GM18868 (cell line): ENCODE data around the gene TFF3.
"Not testable (repeated sequence)": the region's sequence is repeated elsewhere in the genome, so short reads cannot be mapped to it uniquely, and the experiment has no call there.

Source experiments
- ATAC-seq: cut with Tn5 transposase; IDR thresholded peaks from one replicate; pipeline ENCODE4 v1.9.1; 2021; ENCODE audit warnings: mild to moderate bottlenecking, moderate library complexity; ENCODE audit not compliant: unreplicated experiment

TFF3 gene

GRCh38 chr21:42307106-42307505 is 8.1 kb downstream of the TFF3 start:
- ATAC-seq = no peak

GRCh38 chr21:42306366-42307035 is 8.7 kb downstream of the TFF3 start:
- no peak for ATAC-seq

- ATAC-seq = no peak
These were observed 9.5 kb downstream of the TFF3 start for GRCh38 chr21:42305707-42306147.

- no peak for ATAC-seq
These were observed 10.4 kb downstream of the TFF3 start for GRCh38 chr21:42304556-42305454.

DNA sequence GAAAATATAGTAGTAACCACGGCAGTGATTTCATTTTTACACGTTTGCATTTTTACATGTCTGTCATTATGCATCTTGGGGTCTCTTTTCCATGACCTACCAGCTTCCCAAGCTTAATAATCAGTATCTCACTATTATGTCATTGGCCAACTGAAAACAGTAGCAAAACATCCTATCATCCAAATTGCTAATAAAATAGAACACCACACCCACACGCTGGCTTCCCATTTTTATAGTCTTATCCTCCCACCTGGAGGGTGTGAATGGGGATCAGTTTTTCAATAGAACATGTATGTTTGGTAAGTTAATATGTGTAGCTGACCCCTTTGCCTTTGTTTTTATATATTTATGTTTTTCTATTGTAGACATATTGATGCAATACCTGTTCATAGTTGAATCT is 11.8 kb downstream of the TFF3 start:
- ATAC-seq = no peak

GRCh38 chr21:42302794-42303193 is 12.4 kb downstream of the TFF3 start:
- ATAC-seq = no peak

DNA sequence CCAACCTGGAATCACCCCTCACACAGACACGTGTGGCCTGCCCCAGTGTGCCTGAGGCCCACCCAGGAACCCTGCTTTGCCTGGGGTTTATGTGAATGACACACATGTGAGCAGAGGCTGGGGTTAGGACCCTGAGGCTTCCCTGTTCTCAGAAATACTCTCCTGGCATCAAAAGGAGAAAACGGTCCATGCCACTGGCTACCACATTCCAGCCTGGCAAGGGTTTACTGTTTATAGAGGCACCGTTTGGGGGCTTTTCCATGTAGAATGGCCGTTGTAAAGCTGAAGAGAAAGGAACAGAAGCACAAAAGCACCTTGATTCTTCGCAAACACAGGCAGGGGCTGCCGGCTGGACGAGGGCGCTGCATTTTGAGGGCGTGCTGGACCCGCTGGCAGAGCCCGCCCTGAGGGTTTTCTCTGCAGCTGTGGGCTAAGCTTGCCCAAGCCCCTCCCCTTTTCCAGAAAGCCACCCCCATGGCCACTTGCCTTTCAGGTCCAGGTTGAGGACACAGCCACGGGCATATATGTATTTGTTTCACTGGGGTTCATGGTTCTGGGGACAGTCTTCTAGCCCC is 13.0 kb downstream of the TFF3 start:
- ATAC-seq = no peak

DNA sequence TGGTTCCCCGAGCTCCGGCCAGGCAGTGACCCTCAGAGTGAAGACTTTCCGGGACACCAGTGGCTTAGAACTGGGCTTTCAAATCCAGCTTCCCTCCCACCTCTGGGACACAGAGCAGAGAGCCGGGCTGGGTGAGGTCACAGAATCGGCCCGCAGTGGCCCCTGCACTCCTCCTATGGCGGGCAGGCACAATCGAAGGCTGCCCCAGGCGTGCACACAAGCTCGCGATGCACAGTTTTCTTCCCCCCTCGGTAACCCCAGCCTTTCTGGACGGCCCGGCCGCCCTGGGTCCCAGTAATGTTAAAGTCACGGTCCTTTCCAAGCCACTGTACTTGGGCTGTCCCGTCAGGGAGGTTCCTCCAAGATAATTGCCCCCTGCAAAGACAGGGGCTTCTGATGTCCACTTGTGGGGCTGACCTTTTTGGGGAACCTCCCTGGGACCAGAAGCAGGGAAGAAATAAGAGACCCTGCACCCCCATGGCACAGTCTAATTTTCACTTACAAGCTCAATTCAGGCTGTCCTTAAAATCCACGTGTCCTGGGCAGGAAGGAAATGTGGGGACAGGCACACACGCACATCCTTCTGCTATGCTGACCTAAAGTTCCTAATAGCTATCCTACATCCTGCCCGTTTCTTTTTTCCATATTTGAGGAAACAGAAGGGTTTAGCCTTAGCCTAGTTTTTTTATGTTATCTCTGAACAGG is 13.7 kb downstream of the TFF3 start:
- no peak for ATAC-seq

GRCh38 chr21:42300956-42301355 is 14.3 kb downstream of the TFF3 start:
- ATAC-seq = no peak

- no peak for ATAC-seq
These were observed 15.1 kb downstream of the TFF3 start for GRCh38 chr21:42300045-42300583.

DNA sequence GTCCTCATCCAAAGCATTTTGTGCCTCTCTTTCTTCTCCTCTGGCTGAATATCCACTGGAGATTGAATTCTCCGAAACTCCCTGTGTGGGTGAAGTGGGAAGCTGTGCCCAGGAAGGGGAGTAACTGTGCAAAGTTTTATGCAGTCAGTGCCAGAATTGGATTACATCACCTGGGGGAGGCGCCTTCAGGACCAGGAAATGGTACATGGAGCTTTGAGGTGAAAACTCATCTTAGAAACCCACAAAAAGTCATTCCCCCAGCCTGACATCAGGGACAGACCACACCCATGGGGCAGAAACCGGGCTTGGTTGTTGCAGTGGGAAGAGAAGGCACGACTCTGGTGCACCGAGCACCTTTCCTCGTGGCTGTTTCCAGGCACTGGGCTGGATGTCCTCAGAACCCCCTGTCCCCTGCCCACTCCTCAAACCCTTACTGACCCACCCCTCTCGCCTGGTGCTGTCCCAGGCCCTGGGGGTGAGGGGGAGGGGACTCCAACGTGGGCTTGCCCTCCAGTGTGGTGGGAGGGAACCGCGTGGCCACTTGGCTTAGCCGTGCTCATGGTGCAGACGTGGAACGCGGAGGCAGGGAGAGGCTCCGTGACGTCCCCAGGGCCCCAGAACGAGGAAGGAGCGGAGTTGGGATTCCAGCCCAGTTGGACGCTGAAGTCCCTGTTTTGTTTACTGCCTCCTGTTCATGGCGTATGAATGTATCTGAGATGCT is 15.7 kb downstream of the TFF3 start:
- no peak for ATAC-seq

DNA sequence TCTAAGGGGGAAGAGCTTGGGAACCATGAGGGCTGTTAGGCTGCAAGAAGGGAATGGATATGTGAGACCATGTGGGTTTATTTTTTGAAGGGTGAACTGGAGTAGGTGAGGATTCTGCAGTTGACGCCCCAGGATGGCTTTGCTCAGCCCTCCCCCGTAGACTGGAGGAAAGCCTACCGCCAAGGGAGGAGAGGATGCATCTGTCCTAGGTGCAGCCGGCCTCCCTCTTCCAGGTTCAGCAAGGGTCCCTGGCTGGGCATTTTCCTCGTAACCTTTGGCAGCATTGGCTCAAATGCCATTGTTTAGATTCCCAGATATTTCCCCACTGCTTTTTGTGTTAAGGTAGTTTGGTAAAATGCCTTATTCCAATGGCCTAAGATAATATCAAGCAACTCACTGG is 16.6 kb downstream of the TFF3 start:
- ATAC-seq = no peak

DNA sequence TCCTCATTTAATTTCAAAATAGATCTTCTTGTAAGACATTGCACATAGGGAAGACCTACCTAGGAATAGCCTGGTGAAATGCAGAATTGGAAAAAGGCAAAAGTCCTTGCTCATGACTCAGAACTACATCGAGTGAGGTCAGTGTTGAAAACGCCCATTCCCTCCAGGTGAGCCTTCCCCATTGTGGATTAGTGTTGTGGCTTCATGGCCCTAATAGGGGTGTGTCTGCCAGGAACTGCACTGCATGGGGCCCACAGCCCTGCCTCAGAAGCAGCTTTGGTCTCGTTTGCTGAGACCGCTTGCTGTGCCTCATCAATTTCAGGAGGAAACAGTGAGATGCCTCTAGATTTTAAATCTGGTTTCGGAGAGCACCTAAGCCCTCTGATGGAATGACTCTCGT is 17.0 kb downstream of the TFF3 start:
- ATAC-seq = no peak

GRCh38 chr21:42297377-42297776 is 17.8 kb downstream of the TFF3 start:
- no peak for ATAC-seq

DNA sequence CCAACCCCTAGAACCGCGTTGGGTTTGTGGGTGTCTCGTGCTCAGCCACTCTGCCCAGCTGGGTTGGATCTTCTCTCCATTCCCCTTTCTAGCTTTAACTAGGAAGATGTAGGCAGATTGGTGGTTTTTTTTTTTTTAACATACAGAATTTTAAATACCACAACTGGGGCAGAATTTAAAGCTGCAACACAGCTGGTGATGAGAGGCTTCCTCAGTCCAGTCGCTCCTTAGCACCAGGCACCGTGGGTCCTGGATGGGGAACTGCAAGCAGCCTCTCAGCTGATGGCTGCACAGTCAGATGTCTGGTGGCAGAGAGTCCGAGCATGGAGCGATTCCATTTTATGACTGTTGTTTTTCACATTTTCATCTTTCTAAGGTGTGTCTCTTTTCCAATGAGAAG is 18.7 kb downstream of the TFF3 start:
- ATAC-seq = no peak

DNA sequence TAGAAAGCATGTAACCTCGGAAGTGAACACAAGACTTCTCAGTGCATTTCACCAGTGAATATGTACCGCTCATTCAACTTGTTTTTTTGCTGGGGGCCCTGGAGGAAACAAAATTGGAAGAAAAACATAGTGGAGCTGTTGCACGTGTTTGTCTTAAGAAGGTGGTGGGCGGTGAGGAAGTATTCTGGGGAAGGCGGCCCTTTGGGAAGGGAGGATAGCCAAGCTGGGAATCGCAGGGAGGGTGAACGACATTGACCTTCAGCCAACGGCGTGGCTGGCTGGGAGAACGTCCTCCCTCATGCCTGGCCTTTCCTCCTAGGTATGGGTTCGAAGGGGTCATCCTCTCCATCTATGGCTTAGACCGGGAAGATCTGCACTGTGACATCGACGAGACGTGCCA is 19.4 kb downstream of the TFF3 start:
- ATAC-seq = no peak

DNA sequence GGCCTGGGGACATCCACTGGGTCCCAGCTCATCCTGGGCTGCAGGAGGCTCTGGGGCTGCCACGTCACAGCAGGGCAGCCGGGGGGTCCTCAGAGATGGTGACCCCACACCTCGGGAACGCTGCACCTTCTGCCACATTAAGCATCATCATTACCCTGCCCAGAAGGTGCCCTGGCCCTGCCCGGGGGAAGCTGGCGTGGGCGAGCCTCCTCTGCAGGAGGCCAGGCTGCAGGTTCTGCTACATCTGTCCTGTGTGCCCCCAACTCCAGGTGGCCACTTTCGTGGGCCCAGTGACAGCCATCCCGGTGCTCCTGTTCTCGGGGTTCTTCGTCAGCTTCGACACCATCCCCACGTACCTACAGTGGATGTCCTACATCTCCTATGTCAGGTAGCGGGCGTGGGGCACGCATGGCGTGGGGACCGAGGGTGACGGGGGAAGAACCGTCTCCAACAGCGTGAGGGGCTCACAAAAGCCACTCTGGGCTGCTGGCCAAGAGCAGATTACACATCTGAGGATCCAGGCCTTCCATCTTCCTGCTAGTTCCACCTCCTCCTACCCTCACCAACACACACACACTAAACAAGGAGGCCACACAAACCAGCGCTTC is 20.8 kb downstream of the TFF3 start:
- no peak for ATAC-seq

DNA sequence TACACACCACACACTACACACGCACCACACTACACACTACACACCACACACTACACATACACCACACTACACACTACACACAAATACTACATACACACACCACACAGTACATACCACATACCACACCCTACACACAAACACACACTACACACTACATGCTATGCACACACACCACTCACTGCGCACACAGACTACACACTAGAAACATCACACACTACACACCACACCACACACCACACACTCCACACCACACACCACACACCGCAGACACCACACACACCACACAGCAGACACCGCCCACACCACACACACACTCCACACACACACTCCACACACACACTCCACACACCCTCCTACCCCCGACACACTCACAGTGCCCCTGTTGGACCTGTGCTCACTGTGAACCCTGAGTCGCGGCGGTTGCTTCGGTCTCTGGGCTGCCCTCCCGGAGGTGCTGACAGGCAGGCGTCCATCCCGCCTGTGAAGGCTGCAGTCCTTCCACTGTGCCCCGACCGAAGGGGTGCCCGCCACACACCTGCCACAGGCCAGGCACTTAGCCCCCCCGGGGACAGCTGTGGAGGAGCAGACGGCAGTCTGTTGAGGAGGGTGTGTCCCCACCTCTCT is 21.4 kb downstream of the TFF3 start:
- ATAC-seq = no peak

DNA sequence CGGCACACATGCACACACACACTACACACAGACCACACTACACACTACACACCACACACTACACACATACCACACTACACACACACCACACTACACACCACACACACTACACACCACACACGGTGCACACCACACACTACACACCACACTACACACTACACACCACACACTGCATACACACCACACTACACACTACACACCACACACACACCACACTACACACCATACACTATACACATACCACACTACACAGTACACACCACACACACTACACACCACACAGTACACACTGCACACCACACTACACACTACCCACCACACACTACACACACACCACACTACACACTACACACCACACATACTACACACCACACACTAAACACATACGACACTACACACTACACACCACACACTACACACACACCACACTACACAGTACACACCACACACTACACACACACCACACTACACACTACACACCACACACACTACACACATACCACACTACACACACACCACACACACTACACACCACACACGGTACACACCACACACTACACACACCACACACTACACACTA is 22.6 kb downstream of the TFF3 start:
- ATAC-seq = not testable (repeated sequence)
